Neuronal stem cell (in vitro differentiated cells): Measurements from ENCODE around the gene CBFA2T3.

Experiments used
- DNase-seq: peaks from one replicate; pipeline ENCODE4 v3.0.0-alpha.2; 2013; ENCODE audit warnings: low spot score
- H2AFZ ChIP-seq: one replicate; pipeline ENCODE4 v1.6.1; 2013; ENCODE audit warnings: mild to moderate bottlenecking, low read length, inconsistent platforms
- H2AK5ac ChIP-seq: 2 replicates; pipeline ENCODE4 v1.6.1; 2013; ENCODE audit warnings: low read depth, mild to moderate bottlenecking, inconsistent platforms, low read length, moderate library complexity, mixed read lengths
- H2BK120ac ChIP-seq: 2 replicates; pipeline ENCODE4 v1.6.1; 2013; ENCODE audit warnings: low read depth, mild to moderate bottlenecking, inconsistent platforms, low read length, moderate library complexity, mixed read lengths
- H2BK12ac ChIP-seq: one replicate; pipeline ENCODE4 v1.6.1; 2013; ENCODE audit warnings: low read length, inconsistent platforms
- H2BK15ac ChIP-seq: 2 replicates; pipeline ENCODE4 v1.6.1; 2013; ENCODE audit warnings: mild to moderate bottlenecking, low read length, inconsistent platforms, mixed read lengths
- H2BK5ac ChIP-seq: one replicate; pipeline ENCODE4 v1.6.1; 2013; ENCODE audit warnings: inconsistent platforms, mild to moderate bottlenecking, low read length, moderate library complexity
- H3K14ac ChIP-seq: one replicate; pipeline ENCODE4 v1.6.1; 2013; ENCODE audit warnings: low read length, inconsistent platforms
- H3K18ac ChIP-seq: 2 replicates; pipeline ENCODE4 v1.6.1; 2013; ENCODE audit warnings: low read length, inconsistent platforms
- H3K23ac ChIP-seq: 2 replicates; pipeline ENCODE4 v1.6.1; 2013; ENCODE audit warnings: low read depth, mild to moderate bottlenecking, mixed read lengths, low read length, inconsistent platforms; ENCODE audit not compliant: poor library complexity
- H3K27ac ChIP-seq: replicated peaks from 3 replicates; pipeline ENCODE4 v1.5.1; 2013; ENCODE audit warnings: low read length, inconsistent platforms
- H3K27me3 ChIP-seq, 3 experiments: 2 replicates each; pipeline ENCODE4 v1.6.1; 2013; ENCODE audit warnings: low read length in 3 of 3, mild to moderate bottlenecking in 2 of 3, inconsistent platforms in 1 of 3, low read depth in 1 of 3, mixed read lengths in 1 of 3, moderate library complexity in 1 of 3; ENCODE audit not compliant: control insufficient read depth in 3 of 3, insufficient read depth in 3 of 3
- H3K36me3 ChIP-seq, 2 donors: replicated peaks in 1 of 2; 2 replicates each; pipeline ENCODE4 v1.6.1; 2013; ENCODE audit warnings: low read length in 2 of 2; ENCODE audit not compliant: control insufficient read depth in 2 of 2, insufficient read depth in 2 of 2
- H3K4ac ChIP-seq: 2 replicates; pipeline ENCODE4 v1.6.1; 2013; ENCODE audit warnings: inconsistent platforms, mild to moderate bottlenecking, low read length, moderate library complexity
- H3K4me1 ChIP-seq, 2 donors: 1 replicate in 1 of 2; 2 replicates in 1 of 2; pipeline ENCODE4 v1.6.1; 2013; ENCODE audit warnings: low read length in 2 of 2, low read depth in 1 of 2; ENCODE audit not compliant: control insufficient read depth in 2 of 2, insufficient read depth in 1 of 2
- H3K4me2 ChIP-seq: one replicate; pipeline ENCODE4 v1.6.1; 2013; ENCODE audit warnings: mild to moderate bottlenecking, low read length, inconsistent platforms; ENCODE audit not compliant: insufficient read depth, poor library complexity, severe bottlenecking
- H3K4me3 ChIP-seq, 2 donors: 2 replicates each; pipeline ENCODE4 v1.5.1; 2013; ENCODE audit warnings: low read length in 2 of 2, mild to moderate bottlenecking in 2 of 2, inconsistent platforms in 1 of 2, moderate library complexity in 1 of 2
- H3K79me1 ChIP-seq: one replicate; pipeline ENCODE4 v1.6.1; 2013; ENCODE audit warnings: low read depth, mild to moderate bottlenecking, inconsistent platforms, low read length, moderate library complexity
- H3K9ac ChIP-seq: one replicate; pipeline ENCODE4 v1.6.1; 2013; ENCODE audit warnings: mild to moderate bottlenecking, low read depth, low read length, inconsistent platforms; ENCODE audit not compliant: poor library complexity
- H3K9me3 ChIP-seq, 2 donors: replicated peaks in 1 of 2; 2 replicates each; pipeline versions ENCODE3 to v1.6.1; 2013; ENCODE audit warnings: low read length in 2 of 2, mild to moderate bottlenecking in 2 of 2, inconsistent platforms in 1 of 2, low read depth in 1 of 2, mixed read lengths in 1 of 2, moderate library complexity in 1 of 2; ENCODE audit not compliant: control insufficient read depth in 2 of 2, insufficient read depth in 1 of 2
- H4K8ac ChIP-seq: one replicate; pipeline ENCODE4 v1.6.1; 2013; ENCODE audit warnings: low read depth, mild to moderate bottlenecking, inconsistent platforms, low read length, moderate library complexity
- H4K91ac ChIP-seq: one replicate; pipeline ENCODE4 v1.6.1; 2013; ENCODE audit warnings: low read length, low read depth, mild to moderate bottlenecking, inconsistent platforms; ENCODE audit not compliant: poor library complexity
- WGBS, 2 donors: extraction: QIAGEN DNeasy Blood & Tissue Kit; methylation state at CpG; one replicate each; pipeline ENCODE4 v1.1.7; 2013; ENCODE audit warnings: missing lambda C conversion rate in 2 of 2, mixed read lengths in 1 of 2; ENCODE audit not compliant: insufficient read length in 2 of 2, insufficient replicate concordance in 1 of 2; ENCODE audit errors: extremely low coverage in 2 of 2; 5-methylcytosine and 5-hydroxymethylcytosine counted together

CBFA2T3 gene

DNA sequence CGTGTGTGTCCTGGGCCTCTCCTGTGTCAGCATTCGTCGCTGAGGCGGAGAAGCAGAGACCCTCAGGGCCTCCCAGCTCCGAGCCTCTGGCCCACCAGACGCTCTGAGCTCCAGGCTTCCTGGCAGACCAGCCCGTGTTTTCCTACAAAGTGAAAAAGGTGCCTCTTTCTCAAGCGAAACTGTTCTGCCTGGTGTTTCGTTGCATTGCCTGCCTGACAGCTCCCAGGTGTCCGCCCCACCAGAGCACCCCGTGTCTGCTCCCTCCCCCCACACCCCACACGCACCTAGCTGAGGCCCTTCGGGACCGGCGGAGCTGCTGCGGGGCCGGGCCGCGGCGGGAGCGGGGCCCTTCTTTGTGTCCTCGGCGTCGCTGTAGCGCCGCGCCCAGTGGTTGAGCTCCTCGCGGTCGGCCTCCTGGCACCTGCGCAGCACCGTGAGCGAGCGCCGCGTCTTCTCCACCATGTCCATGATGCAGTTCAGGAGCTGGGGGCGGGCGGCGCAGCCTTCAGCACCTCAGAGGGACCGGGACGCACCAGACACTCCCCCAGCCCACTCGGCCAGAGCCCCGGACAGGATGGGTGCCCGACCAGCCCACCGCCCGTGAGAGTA, 95.9 kb downstream of the CBFA2T3 start:
- no peaks in the 10 kb centered on the region for H3K36me3 ChIP-seq
- peak overlapping the region; percentile 72 for H2BK120ac ChIP-seq
- no CpG with 5 or more reads among the region's 46 CpGs for WGBS, 2 donors
- peak overlapping the region; percentile 64 for H4K91ac ChIP-seq
- peaks cover 0 to 30% (median 13%) of the 10 kb centered on the region in 3 experiments for H3K27me3 ChIP-seq
- H2AK5ac ChIP-seq, result peak overlapping the region; percentile 98
- peak overlapping the region; percentile 33 for H3K4me2 ChIP-seq
- peak overlapping the region; percentile 97 for H4K8ac ChIP-seq
- peak overlapping the region; percentile 96 for H3K23ac ChIP-seq
- no peak overlapping the region for H3K4me3 ChIP-seq
- H3K14ac ChIP-seq, result peak overlapping the region; percentile 98
- peak overlapping the region; percentile 53 for H2BK5ac ChIP-seq
- H3K18ac ChIP-seq, result peak overlapping the region; percentile 98
- H3K79me1 ChIP-seq, result peaks cover 9% of the 10 kb centered on the region
- peak overlapping the region; percentile 77 for H3K9ac ChIP-seq
- no peak for DNase-seq
- H3K27ac ChIP-seq, result no peak overlapping the region
- peaks cover 16 to 19% of the 10 kb centered on the region in 2 donors for H3K4me1 ChIP-seq
- peaks cover 0 to 4% of the 10 kb centered on the region in 2 donors for H3K9me3 ChIP-seq
- no peak overlapping the region for H2AFZ ChIP-seq
- H2BK12ac ChIP-seq, result peak overlapping the region; percentile 90
- H2BK15ac ChIP-seq, result peak overlapping the region; percentile 62
- peak overlapping the region; percentile 97 for H3K4ac ChIP-seq

DNA sequence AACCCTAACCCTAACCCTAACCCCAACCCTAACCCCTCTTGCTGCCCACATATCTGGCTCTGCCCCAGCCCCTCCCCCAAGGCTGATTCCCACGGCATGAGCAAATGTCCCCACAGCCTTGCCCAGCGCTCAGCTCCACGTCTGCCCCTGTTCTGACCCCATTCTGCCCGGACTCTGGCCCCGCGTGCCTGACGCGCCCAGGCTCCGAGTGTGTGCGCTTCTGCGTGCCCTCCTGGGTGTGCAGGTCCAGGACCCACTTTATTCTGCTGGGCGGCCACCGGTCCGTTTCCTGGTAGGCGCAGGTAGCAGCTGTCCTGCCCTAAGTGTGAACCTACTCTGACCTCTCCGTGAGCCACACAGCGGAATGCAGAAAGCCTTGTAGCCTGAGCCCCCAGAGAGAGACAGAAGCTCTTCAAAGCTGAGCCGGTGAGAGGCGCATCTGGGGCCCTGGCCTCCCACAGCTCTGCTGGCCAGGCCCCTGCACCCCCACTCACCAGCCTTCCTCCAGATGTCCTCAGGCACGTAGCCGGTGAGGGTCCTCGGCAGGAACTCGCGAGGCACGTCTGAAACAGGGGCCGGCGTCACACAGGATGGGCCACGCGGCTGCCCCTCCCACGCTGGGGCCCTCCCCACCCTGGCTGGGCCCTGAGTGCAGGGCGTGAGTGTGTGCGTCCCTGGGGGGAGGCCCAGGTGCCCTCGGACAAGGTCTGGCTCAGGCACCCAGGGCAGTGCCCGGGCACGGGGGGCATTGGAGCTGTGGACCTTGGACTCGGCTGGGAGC, 96.6 kb downstream of the CBFA2T3 start:
- Histone ChIP-seq H3K4me1 (peaks cover 16 to 19% of the 10 kb centered on the region in 2 donors), H3K4ac (peak overlapping the region; percentile 97), H2BK120ac (no peak overlapping the region), H2BK12ac (peak overlapping the region; percentile 84), H3K23ac (peak overlapping the region; percentile 83), H3K9ac (peak overlapping the region; percentile 72), H3K14ac (peak overlapping the region; percentile 98), H3K27me3 (peaks cover 0 to 30% (median 13%) of the 10 kb centered on the region in 3 experiments), H3K4me3 (no peak overlapping the region), H4K8ac (peak overlapping the region; percentile 97), H3K36me3 (no peaks in the 10 kb centered on the region), H2AFZ (peak overlapping the region; percentile 29), H3K18ac (peak overlapping the region; percentile 98), H2BK5ac (peak overlapping the region; percentile 13), H2BK15ac (peak overlapping the region; percentile 93), H3K4me2 (peak overlapping the region; percentile 25), H4K91ac (peak overlapping the region; percentile 94), H3K79me1 (peaks cover 9% of the 10 kb centered on the region), H3K9me3 (peaks cover 0 to 4% of the 10 kb centered on the region in 2 donors), H3K27ac (no peak overlapping the region), H2AK5ac (peak overlapping the region; percentile 98)
- no peak for DNase-seq
- whole genome bisulfite sequencing, 2 donors, result no CpG with 5 or more reads among the region's 36 CpGs

DNA sequence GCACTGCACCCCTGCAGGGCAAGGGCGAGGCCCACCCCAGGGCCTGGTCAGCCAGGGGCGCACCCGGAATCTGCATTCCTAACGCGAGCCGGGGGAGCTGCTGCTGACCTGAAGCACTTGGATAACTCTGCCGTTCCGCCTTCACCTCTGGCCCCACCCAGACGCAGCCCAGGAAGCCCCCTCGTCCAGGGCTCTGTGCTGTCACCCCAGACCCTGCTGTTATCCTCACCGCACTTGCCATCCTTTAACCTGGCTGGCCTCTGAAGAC, 97.3 kb downstream of the CBFA2T3 start:
- H2BK12ac ChIP-seq, result peak overlapping the region; percentile 90
- no peak overlapping the region for H2BK5ac ChIP-seq
- no peak for DNase-seq
- peak overlapping the region; percentile 17 for H3K14ac ChIP-seq
- no peak overlapping the region for H2BK120ac ChIP-seq
- no peak overlapping the region for H3K4me2 ChIP-seq
- no peak overlapping the region for H2AFZ ChIP-seq
- H2AK5ac ChIP-seq, result peak overlapping the region; percentile 98
- H3K36me3 ChIP-seq, result no peaks in the 10 kb centered on the region
- H3K9me3 ChIP-seq, result peaks cover 0 to 4% of the 10 kb centered on the region in 2 donors
- peaks cover 0 to 30% (median 13%) of the 10 kb centered on the region in 3 experiments for H3K27me3 ChIP-seq
- H2BK15ac ChIP-seq, result peak overlapping the region; percentile 93
- peaks cover 12% of the 10 kb centered on the region for H3K79me1 ChIP-seq
- peaks cover 16 to 19% of the 10 kb centered on the region in 2 donors for H3K4me1 ChIP-seq
- no peak overlapping the region for H4K91ac ChIP-seq
- H4K8ac ChIP-seq, result peak overlapping the region; percentile 9
- H3K4me3 ChIP-seq, result no peak overlapping the region
- H3K27ac ChIP-seq, result no peak overlapping the region
- H3K4ac ChIP-seq, result no peak overlapping the region
- WGBS, 2 donors, result no CpG with 5 or more reads among the region's 11 CpGs
- peak overlapping the region; percentile 60 for H3K9ac ChIP-seq
- H3K23ac ChIP-seq, result peak overlapping the region; percentile 83
- peak overlapping the region; percentile 6 for H3K18ac ChIP-seq
